GM12875 (cell line): ENCODE results near the gene GPX7.

ENCODE experiments used
- H3K4me3 ChIP-seq: one replicate; pipeline ENCODE4 v1.5.1; 2011; ENCODE audit warnings: low read depth, low read length, control low read depth
- TF ChIP-seq, protein P1 (sequence below): IDR thresholded peaks from 2 replicates; pipeline ENCODE4 v1.5.1; 2011; ENCODE audit warnings: low read depth, mild to moderate bottlenecking, control low read depth, inconsistent platforms, low read length, moderate library complexity, borderline replicate concordance; ENCODE audit not compliant: insufficient read depth

GPX7 gene

GRCh38 chr1:52599236-52599635, 2.9 kb upstream of the GPX7 start:
- TF ChIP-seq, protein P1, sequence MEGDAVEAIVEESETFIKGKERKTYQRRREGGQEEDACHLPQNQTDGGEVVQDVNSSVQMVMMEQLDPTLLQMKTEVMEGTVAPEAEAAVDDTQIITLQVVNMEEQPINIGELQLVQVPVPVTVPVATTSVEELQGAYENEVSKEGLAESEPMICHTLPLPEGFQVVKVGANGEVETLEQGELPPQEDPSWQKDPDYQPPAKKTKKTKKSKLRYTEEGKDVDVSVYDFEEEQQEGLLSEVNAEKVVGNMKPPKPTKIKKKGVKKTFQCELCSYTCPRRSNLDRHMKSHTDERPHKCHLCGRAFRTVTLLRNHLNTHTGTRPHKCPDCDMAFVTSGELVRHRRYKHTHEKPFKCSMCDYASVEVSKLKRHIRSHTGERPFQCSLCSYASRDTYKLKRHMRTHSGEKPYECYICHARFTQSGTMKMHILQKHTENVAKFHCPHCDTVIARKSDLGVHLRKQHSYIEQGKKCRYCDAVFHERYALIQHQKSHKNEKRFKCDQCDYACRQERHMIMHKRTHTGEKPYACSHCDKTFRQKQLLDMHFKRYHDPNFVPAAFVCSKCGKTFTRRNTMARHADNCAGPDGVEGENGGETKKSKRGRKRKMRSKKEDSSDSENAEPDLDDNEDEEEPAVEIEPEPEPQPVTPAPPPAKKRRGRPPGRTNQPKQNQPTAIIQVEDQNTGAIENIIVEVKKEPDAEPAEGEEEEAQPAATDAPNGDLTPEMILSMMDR: no peak
- H3K4me3 ChIP-seq: no peak overlapping the region

DNA sequence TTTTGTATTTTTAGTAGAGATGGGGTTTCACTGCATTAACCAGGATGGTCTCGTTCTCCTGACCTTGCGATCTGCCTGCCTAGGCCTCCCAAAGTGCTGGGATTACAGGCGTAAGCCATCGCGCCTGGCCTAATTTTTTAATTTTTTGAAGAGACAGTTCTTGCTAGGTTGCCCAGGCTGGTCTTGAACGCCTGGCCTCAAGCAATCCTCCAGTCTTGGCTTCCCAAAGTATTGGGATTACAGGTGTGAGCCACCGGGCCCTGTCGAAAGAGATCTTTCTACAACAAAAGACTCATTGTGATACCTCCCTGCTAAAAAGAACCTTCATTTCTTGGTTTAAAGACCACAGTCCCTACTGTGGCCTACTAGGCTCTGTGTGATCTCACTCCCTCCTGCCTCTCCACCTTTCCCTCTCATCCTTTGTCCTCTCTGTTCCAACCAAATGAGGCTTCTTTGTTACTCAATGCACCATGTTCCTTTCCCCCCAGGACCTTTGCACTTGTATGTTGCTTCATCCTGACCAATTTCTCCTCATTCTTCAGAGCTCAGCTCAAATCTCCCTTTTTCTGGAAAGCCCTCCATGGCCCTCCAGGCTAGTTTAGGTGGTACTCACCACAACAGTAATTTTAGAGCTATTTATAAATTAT, 1.5 kb upstream of the GPX7 start:
- TF ChIP-seq, protein P1: no peak
- H3K4me3 ChIP-seq: no peak overlapping the region

DNA sequence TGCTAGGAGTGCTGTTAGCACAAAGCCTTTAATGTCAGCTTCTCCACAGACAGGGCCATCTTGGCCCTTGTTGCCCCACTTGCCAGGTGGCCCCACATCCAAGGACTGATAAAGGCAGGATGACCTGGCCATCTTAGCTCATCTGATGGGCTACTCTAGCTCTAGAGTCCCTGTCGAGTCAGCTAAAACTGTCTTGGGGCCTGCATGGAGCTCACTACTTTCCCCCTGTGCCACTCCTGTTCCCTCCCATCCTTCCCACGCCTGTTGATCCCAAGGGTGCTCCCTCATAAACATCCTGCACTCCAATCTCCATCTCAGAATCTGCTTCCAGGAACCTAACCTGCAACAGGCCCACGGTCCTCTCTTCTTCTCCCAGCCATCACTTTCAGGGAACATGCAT, 652 bp upstream of the GPX7 start:
- TF ChIP-seq, protein P1: no peak
- no peak overlapping the region for H3K4me3 ChIP-seq

DNA sequence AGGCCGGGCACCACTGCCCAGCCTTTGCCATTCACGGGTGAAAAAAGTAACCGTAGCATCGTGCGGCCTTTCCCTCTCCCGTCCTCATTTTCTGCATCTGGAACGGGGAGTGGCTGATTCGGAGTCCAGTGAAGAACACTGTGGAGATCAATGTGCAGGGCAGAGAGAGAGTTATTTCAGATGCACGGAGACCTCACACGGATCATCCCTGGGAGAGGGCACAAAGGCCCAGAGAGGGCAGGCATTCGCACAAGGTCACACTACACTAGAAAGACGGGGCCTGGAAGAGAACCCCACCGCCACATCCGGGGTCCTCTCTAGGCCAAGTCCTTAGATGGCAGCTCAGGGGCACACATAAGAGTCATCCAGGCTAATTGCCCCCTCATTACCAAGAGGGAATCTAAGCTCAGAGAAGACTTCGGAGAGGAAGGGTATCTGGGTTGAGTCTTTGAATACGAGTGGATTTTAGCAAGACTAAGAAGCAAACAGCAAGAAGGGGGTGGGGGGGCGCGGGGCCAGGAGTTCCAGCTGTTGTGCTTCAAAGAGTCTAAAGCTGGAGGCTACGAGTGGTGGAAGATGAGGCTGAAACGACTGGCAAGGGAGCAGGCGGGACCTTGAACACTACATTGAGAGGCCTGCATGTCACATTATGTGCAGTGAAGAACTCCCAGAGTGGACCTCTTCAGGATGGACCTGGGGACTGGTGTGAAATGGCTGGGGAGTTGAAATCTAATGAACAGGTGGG, 857 bp downstream of the GPX7 start:
- TF ChIP-seq, protein P1: no peak
- H3K4me3 ChIP-seq: peak overlapping the region; percentile 54

DNA sequence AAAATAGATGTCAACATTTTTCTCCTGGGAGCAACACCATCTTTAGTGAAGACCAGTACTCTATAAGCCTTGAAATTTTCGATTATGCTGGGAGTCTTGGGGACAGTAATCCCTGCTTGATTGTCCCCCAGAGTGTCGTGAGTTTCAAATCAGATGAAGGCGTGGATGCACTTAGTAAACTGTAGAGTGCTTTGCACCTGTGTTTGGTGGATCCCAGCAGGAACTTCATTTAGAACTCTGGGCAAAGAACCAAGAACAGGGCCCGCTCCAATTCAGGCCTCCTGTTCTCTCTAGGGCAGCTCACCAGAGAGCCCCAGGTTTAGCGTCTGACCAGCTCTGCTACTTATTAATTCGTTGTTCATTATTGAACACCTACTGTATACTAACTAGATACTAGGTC, 1.5 kb downstream of the GPX7 start:
- no peak overlapping the region for H3K4me3 ChIP-seq
- TF ChIP-seq, protein P1: no peak

DNA sequence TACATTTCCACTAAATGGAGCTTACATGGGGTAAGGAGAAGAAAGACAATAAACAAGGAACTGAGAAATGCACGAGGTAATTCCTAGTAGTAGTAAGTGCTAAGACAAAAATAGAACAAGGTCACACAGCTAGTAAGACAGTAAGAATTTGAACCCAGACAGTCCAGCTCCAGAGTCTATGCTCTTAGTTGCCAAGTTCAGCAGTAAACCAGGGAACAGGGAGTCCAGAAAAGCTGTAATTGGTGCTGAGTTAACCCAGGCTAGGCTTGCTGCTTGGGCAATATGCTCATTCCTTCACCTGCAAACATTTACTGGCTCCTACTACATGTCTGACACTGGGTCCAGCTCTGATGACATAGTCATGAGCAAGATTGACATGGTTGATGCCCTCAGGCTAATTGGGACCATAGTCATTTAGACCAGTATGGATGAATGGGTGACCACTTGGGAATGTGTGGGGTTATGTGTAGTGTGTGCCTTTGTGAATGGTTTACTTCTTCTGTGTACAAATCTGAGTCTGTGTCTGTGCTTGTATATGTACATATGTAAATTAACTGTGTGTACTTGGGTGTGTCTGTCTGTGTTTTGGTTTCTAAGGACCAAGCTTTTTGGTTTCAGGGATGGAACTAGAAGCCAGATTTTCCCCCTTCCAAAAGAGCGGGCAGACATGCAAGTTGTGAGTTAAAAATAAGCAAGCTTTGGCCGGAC, 2.0 kb downstream of the GPX7 start:
- H3K4me3 ChIP-seq: no peak overlapping the region

More for the DNA sequence above, 2.0 kb downstream of the GPX7 start:
- TF ChIP-seq, protein P1: no peak
